Stimulated activated CD8-positive, alpha-beta memory T cell treated with anti-CD3 and anti-CD28 coated beads, Interleukin-12 subunit alpha, Interleukin-12 subunit beta, amount 100 ng/mL, for 24 hours (primary cell): Measurements from ENCODE around the gene TWSG1.
"Not testable (repeated sequence)": the region's sequence is repeated elsewhere in the genome, so short reads cannot be mapped to it uniquely, and the experiment has no call there.

Experiments used
- DNase-seq: peaks from one replicate; pipeline ENCODE4 v3.0.0-alpha.2; 2020; ENCODE audit errors: extremely low read depth

Gene TWSG1

GRCh38 chr18:9389706-9390105, 55.1 kb downstream of the TWSG1 start:
- DNase-seq = no peak

- DNase-seq = no peak
These were observed 58.2 kb downstream of the TWSG1 start for GRCh38 chr18:9392726-9393125.

- DNase-seq = no peak
These were observed 59.5 kb downstream of the TWSG1 start for GRCh38 chr18:9394046-9394445.

GRCh38 chr18:9400197-9400596, 65.6 kb downstream of the TWSG1 start:
- no peak for DNase-seq

- DNase-seq = no peak
These were observed 66.6 kb downstream of the TWSG1 start for GRCh38 chr18:9401176-9401575.

- DNase-seq = not testable (repeated sequence)
These were observed 67.9 kb downstream of the TWSG1 start for GRCh38 chr18:9402358-9403007.

- DNase-seq = no peak
These were observed 69.4 kb downstream of the TWSG1 start for GRCh38 chr18:9403795-9404564.

GRCh38 chr18:9404565-9405060, 70.0 kb downstream of the TWSG1 start:
- no peak for DNase-seq

GRCh38 chr18:9405130-9405529, 70.6 kb downstream of the TWSG1 start:
- no peak for DNase-seq

GRCh38 chr18:9405977-9406376, 71.4 kb downstream of the TWSG1 start:
- no peak for DNase-seq

GRCh38 chr18:9410515-9410914, 75.9 kb downstream of the TWSG1 start:
- no peak for DNase-seq

- DNase-seq = no peak
These were observed 79.0 kb downstream of the TWSG1 start for GRCh38 chr18:9413576-9413975.

GRCh38 chr18:9416563-9417072, 82.0 kb downstream of the TWSG1 start:
- no peak for DNase-seq

- DNase-seq = no peak
These were observed 82.7 kb downstream of the TWSG1 start for GRCh38 chr18:9417073-9417851.

GRCh38 chr18:9418047-9418690, 83.6 kb downstream of the TWSG1 start:
- no peak for DNase-seq

GRCh38 chr18:9419956-9420631, 85.5 kb downstream of the TWSG1 start:
- DNase-seq = no peak

GRCh38 chr18:9421096-9421900, 86.7 kb downstream of the TWSG1 start:
- no peak for DNase-seq

GRCh38 chr18:9421901-9422327, 87.3 kb downstream of the TWSG1 start:
- no peak for DNase-seq

- DNase-seq = no peak
These were observed 88.4 kb downstream of the TWSG1 start for GRCh38 chr18:9422816-9423519.

GRCh38 chr18:9423648-9424047, 89.1 kb downstream of the TWSG1 start:
- not testable (repeated sequence) for DNase-seq
